ENCODE measurements around the gene MALT1.

MALT1 gene

GRCh38 chr18:58780045-58780444 lies 108.8 kb downstream of the MALT1 start:
- peaks cover 4% of the 10 kb centered on the region for H3K27me3 ChIP-seq (ENCODE audit: control insufficient read depth, insufficient read depth, low read length)
- H3K4me1 ChIP-seq (ENCODE audit: control insufficient read depth, insufficient read depth, low read length): peaks cover 4% of the 10 kb centered on the region
- no peak overlapping the region for H3K9ac ChIP-seq (ENCODE audit: low read depth, low read length)
- no peak overlapping the region for H3K4me2 ChIP-seq (ENCODE audit: low read length)
- no peaks in the 10 kb centered on the region for H3K36me3 ChIP-seq (ENCODE audit: insufficient read depth, low read length)
- H3K4me3 ChIP-seq (ENCODE audit: low read length): no peak overlapping the region
- no peaks in the 10 kb centered on the region for H3K9me3 ChIP-seq (replicated peaks; ENCODE audit: low read length)

DNA sequence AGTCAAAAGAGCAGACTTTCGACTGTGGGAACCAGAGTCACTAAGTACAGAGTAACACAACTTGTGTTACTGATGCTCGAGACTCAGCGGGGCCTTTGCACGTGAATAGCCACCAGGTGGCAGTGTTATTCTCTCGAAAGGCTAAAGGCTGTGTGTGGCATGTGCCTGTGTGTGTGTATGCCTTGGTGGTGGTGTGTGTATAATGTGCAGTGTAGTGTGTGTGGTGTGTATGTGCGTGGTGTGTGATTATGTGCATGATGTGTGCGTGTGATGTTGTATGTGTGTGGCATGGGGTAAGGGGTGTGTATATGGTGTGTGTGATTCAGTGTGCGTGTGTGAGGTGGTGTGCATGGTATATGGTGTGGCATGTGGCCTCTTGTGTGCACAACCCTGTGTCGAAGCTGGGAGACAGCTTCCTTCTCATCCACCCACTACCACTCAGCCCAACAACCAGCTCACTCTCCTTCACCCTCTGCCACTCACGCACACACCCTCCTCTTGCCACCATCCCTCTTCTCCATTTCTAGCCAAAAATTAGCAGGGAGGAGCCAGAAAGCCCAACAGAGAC lies 110.4 kb downstream of the MALT1 start:
- H3K27me3 ChIP-seq (ENCODE audit: control insufficient read depth, insufficient read depth, low read length): peaks cover 4% of the 10 kb centered on the region

DNA sequence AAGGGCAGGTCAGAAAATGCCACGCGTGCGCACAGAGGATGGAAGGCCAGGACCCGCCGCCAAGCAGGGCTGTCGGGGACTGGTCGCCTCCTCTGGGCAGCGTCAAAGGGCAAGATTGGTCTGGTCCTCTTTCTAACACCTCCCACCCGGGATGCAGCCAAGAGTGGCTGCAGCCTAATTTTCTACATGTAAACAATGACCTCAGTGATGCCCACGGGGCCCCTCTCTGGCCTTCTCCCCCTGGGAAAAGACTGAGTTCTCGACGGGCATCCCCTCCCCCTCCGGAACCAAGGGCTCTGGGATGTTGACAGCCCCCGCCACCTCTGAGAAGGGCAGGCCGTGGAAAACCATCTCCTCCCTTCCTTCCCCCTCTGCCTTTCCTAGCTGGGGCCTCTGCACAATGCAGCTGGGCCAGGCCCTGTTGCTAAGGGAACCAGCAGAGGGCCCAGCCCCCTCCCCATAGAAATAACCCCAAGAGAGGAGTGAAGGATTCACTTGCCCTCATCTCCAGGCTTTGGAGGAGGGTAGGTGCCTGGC lies 113.4 kb downstream of the MALT1 start:
- peaks cover 14% of the 10 kb centered on the region for H3K4me1 ChIP-seq (ENCODE audit: control insufficient read depth, insufficient read depth, low read length)
- no peak overlapping the region for H3K4me3 ChIP-seq (ENCODE audit: low read length)
- H3K27me3 ChIP-seq (ENCODE audit: control insufficient read depth, insufficient read depth, low read length): no peaks in the 10 kb centered on the region
- no peak overlapping the region for H3K9ac ChIP-seq (ENCODE audit: low read depth, low read length)
- H3K4me2 ChIP-seq (ENCODE audit: low read length): no peak overlapping the region
- H3K36me3 ChIP-seq (ENCODE audit: insufficient read depth, low read length): no peaks in the 10 kb centered on the region
- no peaks in the 10 kb centered on the region for H3K9me3 ChIP-seq (replicated peaks; ENCODE audit: low read length)

More for the DNA sequence above, 110.4 kb downstream of the MALT1 start:
- Histone ChIP-seq H3K36me3 (ENCODE audit: insufficient read depth, low read length) (no peaks in the 10 kb centered on the region), H3K9ac (ENCODE audit: low read depth, low read length) (no peak overlapping the region), H3K4me3 (ENCODE audit: low read length) (no peak overlapping the region), H3K9me3 (replicated peaks; ENCODE audit: low read length) (no peaks in the 10 kb centered on the region), H3K4me1 (ENCODE audit: control insufficient read depth, insufficient read depth, low read length) (peaks cover 14% of the 10 kb centered on the region), H3K4me2 (ENCODE audit: low read length) (no peak overlapping the region)

DNA sequence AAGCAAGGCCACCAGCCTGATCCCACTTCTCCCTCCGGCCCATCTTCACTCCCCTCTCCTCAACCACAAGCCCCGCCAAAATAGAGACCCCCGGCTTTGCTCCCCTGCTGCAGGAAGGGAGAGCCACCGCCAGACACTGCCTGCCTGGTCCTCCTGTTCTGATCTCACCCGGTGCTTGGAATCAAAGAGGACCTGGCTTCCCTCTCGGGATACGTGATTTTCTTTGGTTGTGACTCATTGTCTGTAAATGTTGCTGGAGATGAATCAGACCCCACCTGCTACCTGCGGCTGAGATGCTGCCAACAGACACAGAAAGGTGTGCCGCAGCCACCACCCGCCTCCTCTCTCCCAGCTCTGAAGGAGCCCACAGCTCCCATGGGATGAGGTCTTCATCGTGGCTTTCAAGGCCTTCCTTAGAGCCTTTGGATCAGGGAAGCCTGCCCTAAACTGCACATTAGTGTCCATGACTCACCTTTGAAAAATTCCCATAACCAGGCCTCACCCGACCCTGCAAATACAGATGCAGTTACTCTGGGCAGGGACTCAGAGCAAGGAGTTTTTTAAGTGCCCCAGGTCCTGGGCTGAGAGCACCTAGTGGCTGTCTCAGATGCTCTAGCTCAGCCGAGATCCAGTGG lies 114.0 kb downstream of the MALT1 start:
- H3K4me2 ChIP-seq (ENCODE audit: low read length): no peak overlapping the region
- H3K27me3 ChIP-seq (ENCODE audit: control insufficient read depth, insufficient read depth, low read length): no peaks in the 10 kb centered on the region
- no peaks in the 10 kb centered on the region for H3K9me3 ChIP-seq (replicated peaks; ENCODE audit: low read length)
- H3K9ac ChIP-seq (ENCODE audit: low read depth, low read length): no peak overlapping the region
- no peak overlapping the region for H3K4me3 ChIP-seq (ENCODE audit: low read length)
- peaks cover 14% of the 10 kb centered on the region for H3K4me1 ChIP-seq (ENCODE audit: control insufficient read depth, insufficient read depth, low read length)
- H3K36me3 ChIP-seq (ENCODE audit: insufficient read depth, low read length): no peaks in the 10 kb centered on the region

- Histone ChIP-seq H3K9ac (ENCODE audit: low read depth, low read length) (no peak overlapping the region), H3K36me3 (ENCODE audit: insufficient read depth, low read length) (no peaks in the 10 kb centered on the region), H3K9me3 (replicated peaks; ENCODE audit: low read length) (no peaks in the 10 kb centered on the region), H3K27me3 (ENCODE audit: control insufficient read depth, insufficient read depth, low read length) (no peaks in the 10 kb centered on the region), H3K4me3 (ENCODE audit: low read length) (no peak overlapping the region), H3K4me2 (ENCODE audit: low read length) (no peak overlapping the region), H3K4me1 (ENCODE audit: control insufficient read depth, insufficient read depth, low read length) (peaks cover 14% of the 10 kb centered on the region)
These were observed 114.6 kb downstream of the MALT1 start for GRCh38 chr18:58785870-58786269.

DNA sequence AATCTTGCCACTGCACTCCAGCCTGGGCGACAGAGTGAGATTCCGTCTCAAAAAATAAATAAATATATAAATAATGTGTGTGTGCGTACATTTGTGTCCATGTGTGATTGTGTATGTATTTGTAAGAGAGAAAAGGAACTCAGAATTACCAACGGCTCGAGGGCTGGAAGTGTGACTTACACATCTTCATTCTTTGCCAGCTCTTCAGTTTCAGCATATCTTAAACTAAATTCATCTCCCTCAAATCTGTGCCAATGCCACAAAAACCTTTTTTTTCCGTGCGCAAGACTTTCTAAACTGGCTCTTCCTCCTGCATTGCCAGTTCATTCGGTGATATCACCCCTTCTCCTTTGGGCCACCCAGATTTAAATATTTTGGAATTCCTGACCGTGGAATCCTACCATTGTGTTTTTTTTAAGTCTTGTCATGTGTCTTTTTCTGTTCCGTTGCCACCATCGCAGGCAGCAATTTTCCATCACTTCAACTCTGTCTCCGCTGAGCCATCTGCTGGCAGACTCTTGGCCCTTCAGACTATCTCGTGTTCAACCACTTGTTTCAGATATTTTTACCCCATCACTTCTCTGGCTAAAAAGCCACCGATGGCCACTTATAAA lies 116.4 kb downstream of the MALT1 start:
- no peaks in the 10 kb centered on the region for H3K9me3 ChIP-seq (replicated peaks; ENCODE audit: low read length)
- H3K4me3 ChIP-seq (ENCODE audit: low read length): no peak overlapping the region
- no peak overlapping the region for H3K9ac ChIP-seq (ENCODE audit: low read depth, low read length)
- H3K27me3 ChIP-seq (ENCODE audit: control insufficient read depth, insufficient read depth, low read length): no peaks in the 10 kb centered on the region
- no peak overlapping the region for H3K4me2 ChIP-seq (ENCODE audit: low read length)
- H3K36me3 ChIP-seq (ENCODE audit: insufficient read depth, low read length): no peaks in the 10 kb centered on the region
- peaks cover 14% of the 10 kb centered on the region for H3K4me1 ChIP-seq (ENCODE audit: control insufficient read depth, insufficient read depth, low read length)

DNA sequence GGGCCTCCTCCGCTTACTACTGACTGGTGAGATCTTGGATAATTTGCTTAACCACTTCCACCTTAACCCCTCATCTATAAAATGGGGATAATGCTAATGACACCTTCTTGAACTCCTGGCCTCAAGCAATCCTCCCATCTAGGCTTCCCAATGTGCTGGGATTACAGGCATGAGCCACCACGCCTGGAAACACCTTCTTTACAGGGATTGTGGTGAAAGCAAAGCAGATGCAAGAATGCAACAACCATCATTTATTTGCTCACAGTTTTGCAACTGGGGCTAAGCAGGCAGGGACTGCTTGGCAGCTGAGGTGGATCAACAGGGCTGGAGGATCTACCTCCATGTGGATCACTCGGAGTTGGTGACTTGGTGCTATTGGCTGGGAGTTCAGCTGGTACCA lies 117.2 kb downstream of the MALT1 start:
- Histone ChIP-seq H3K4me3 (ENCODE audit: low read length) (no peak overlapping the region), H3K36me3 (ENCODE audit: insufficient read depth, low read length) (no peaks in the 10 kb centered on the region), H3K9me3 (replicated peaks; ENCODE audit: low read length) (no peaks in the 10 kb centered on the region), H3K4me2 (ENCODE audit: low read length) (no peak overlapping the region), H3K9ac (ENCODE audit: low read depth, low read length) (no peak overlapping the region), H3K27me3 (ENCODE audit: control insufficient read depth, insufficient read depth, low read length) (no peaks in the 10 kb centered on the region), H3K4me1 (ENCODE audit: control insufficient read depth, insufficient read depth, low read length) (peaks cover 18% of the 10 kb centered on the region)

GRCh38 chr18:58788971-58789875 lies 118.0 kb downstream of the MALT1 start:
- Histone ChIP-seq H3K4me1 (ENCODE audit: control insufficient read depth, insufficient read depth, low read length) (peaks cover 18% of the 10 kb centered on the region), H3K4me3 (ENCODE audit: low read length) (no peak overlapping the region), H3K9ac (ENCODE audit: low read depth, low read length) (no peak overlapping the region), H3K4me2 (ENCODE audit: low read length) (no peak overlapping the region), H3K27me3 (ENCODE audit: control insufficient read depth, insufficient read depth, low read length) (no peaks in the 10 kb centered on the region), H3K9me3 (replicated peaks; ENCODE audit: low read length) (no peaks in the 10 kb centered on the region), H3K36me3 (ENCODE audit: insufficient read depth, low read length) (no peaks in the 10 kb centered on the region)

DNA sequence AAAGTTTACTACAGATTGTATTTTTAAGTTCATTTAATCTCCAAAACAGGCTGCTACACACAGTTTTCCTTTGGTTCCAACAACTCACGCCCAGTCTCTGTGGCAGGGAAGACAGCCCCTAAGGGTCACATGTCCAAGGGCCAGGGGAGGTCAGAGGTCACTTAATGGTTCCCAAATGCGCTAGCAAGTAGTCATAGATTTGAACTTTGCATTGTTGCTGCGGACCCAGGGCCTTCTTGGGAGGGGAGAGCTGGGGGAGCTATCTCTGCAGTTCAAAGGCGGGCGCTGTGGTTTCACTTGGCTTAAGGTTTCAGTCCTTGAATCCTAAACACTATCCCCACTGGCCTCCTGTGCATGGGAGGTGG lies 118.6 kb downstream of the MALT1 start:
- H3K4me1 ChIP-seq (ENCODE audit: control insufficient read depth, insufficient read depth, low read length): peaks cover 15% of the 10 kb centered on the region
- H3K9ac ChIP-seq (ENCODE audit: low read depth, low read length): no peak overlapping the region
- no peak overlapping the region for H3K4me3 ChIP-seq (ENCODE audit: low read length)

GRCh38 chr18:58792086-58792485 lies 120.8 kb downstream of the MALT1 start:
- no peaks in the 10 kb centered on the region for H3K9me3 ChIP-seq (replicated peaks; ENCODE audit: low read length)
- H3K36me3 ChIP-seq (ENCODE audit: insufficient read depth, low read length): no peaks in the 10 kb centered on the region
- no peak overlapping the region for H3K9ac ChIP-seq (ENCODE audit: low read depth, low read length)
- no peaks in the 10 kb centered on the region for H3K27me3 ChIP-seq (ENCODE audit: control insufficient read depth, insufficient read depth, low read length)
- peaks cover 3% of the 10 kb centered on the region for H3K4me1 ChIP-seq (ENCODE audit: control insufficient read depth, insufficient read depth, low read length)
- H3K4me2 ChIP-seq (ENCODE audit: low read length): no peak overlapping the region
- H3K4me3 ChIP-seq (ENCODE audit: low read length): no peak overlapping the region

More for the DNA sequence above, 118.6 kb downstream of the MALT1 start:
- Histone ChIP-seq H3K27me3 (ENCODE audit: control insufficient read depth, insufficient read depth, low read length) (no peaks in the 10 kb centered on the region), H3K9me3 (replicated peaks; ENCODE audit: low read length) (no peaks in the 10 kb centered on the region), H3K36me3 (ENCODE audit: insufficient read depth, low read length) (no peaks in the 10 kb centered on the region), H3K4me2 (ENCODE audit: low read length) (no peak overlapping the region)

DNA sequence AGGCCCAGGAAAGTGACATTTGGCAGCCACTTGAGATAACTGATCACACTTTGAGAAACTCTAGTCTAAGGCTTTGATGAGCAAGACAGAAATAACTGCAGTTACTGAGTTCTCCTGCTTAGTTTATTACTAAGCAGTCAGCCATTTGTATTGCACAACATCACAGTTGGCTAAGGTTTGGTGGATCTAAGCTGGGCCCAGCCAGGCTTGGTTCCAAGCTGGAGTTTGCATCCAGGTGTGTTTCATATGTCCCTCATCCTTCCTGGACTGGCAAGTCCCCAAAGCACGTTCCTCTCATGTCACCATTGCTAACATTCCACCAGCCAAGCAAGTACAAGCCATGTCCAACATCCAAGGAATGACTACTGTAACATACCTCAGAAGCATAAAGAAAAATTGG lies 122.1 kb downstream of the MALT1 start:
- H3K4me3 ChIP-seq (ENCODE audit: low read length): no peak overlapping the region
- no peaks in the 10 kb centered on the region for H3K36me3 ChIP-seq (ENCODE audit: insufficient read depth, low read length)
- no peaks in the 10 kb centered on the region for H3K27me3 ChIP-seq (ENCODE audit: control insufficient read depth, insufficient read depth, low read length)
- H3K4me1 ChIP-seq (ENCODE audit: control insufficient read depth, insufficient read depth, low read length): peaks cover 3% of the 10 kb centered on the region
- H3K9ac ChIP-seq (ENCODE audit: low read depth, low read length): no peak overlapping the region
- no peaks in the 10 kb centered on the region for H3K9me3 ChIP-seq (replicated peaks; ENCODE audit: low read length)
- H3K4me2 ChIP-seq (ENCODE audit: low read length): no peak overlapping the region
